ENCODE data around the gene PTPN23.
"Not testable (repeated sequence)": the region's sequence is repeated elsewhere in the genome, so short reads cannot be mapped to it uniquely, and the experiment has no call there.

The PTPN23 gene, protein sequence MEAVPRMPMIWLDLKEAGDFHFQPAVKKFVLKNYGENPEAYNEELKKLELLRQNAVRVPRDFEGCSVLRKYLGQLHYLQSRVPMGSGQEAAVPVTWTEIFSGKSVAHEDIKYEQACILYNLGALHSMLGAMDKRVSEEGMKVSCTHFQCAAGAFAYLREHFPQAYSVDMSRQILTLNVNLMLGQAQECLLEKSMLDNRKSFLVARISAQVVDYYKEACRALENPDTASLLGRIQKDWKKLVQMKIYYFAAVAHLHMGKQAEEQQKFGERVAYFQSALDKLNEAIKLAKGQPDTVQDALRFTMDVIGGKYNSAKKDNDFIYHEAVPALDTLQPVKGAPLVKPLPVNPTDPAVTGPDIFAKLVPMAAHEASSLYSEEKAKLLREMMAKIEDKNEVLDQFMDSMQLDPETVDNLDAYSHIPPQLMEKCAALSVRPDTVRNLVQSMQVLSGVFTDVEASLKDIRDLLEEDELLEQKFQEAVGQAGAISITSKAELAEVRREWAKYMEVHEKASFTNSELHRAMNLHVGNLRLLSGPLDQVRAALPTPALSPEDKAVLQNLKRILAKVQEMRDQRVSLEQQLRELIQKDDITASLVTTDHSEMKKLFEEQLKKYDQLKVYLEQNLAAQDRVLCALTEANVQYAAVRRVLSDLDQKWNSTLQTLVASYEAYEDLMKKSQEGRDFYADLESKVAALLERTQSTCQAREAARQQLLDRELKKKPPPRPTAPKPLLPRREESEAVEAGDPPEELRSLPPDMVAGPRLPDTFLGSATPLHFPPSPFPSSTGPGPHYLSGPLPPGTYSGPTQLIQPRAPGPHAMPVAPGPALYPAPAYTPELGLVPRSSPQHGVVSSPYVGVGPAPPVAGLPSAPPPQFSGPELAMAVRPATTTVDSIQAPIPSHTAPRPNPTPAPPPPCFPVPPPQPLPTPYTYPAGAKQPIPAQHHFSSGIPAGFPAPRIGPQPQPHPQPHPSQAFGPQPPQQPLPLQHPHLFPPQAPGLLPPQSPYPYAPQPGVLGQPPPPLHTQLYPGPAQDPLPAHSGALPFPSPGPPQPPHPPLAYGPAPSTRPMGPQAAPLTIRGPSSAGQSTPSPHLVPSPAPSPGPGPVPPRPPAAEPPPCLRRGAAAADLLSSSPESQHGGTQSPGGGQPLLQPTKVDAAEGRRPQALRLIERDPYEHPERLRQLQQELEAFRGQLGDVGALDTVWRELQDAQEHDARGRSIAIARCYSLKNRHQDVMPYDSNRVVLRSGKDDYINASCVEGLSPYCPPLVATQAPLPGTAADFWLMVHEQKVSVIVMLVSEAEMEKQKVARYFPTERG (N-terminal part only)

DNA sequence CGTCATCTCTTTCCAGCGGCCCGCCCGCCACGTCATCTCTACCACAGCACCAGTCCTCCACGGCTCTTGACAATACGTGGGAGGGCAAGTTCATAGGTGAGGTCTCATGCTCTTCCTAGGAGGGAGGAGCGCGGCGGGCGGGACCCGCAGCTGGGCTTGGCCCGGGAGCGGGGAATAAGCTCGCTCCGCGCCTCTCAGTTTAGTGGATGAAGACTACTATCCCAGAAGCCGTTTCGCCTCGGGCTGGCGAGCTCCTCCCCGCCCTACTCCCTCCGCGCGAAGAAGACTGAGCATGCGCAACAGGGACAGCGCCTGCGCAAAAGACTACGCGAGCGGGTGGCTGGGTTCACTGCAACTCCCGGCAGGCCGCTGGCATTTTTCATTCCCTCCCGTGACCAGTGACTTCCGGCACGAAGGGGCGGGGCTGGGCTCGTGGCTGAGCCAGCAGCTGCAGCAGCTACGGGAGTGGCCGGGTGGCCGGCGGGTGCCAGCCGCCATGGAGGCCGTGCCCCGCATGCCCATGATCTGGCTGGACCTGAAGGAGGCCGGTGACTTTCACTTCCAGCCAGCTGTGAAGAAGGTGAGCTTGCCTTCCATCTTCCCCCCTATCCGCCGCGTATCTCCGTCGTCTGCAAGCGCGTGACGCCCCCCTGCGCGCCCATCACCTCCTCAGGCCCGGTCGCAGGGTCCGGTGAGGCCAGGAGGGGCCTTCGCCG lies at the start of gene PTPN23:
Gene PTPN23, plus strand, starts transcription at position 421 of the 716 bp plus-strand sequence. Its CDS starts 76 bp downstream, at position 497.
- DNase-seq (ENCODE audit: low read depth in 2 of 2): peak; percentile 97

DNA sequence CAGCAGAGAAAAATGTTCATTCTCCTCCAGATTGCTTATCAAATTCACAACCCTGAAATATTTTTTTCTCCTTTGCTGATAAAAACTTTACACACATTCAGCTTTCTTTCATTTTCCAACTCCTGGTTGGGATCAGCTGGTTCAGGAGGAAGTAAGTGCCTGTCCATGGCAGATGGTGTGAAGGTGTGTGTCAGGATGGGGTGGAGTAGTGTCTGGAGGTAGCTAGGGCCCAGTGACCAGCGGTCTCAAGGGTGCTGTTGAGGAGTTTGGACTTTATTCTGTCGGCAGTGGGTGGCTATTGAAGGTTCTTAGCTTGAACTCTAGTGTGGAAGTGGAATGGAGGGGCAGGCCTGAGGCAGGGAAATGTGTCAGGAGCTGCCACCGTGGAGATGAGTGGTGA lies 46.9 kb upstream of the PTPN23 start:
- no peak for DNase-seq (ENCODE audit: low read depth in 2 of 2)

DNA sequence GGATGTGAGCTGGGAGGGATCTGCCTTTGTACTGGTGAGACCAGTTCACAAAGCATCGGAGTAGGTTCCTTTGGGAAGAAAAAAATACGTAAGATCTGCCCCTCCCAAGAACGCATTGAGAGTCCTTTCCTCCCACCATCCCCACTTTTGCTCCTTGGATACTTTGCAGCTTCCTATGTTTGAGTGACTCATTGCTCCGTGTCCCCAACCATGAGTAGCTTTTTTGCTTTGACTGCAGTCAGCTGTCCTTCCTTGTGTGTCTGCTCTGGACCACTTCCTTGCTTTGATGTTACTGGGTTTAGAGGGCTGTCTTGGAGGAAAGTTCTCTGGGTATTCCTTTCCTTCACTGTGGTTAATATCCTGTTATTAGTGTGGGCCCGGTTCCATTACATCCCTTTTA lies 43.2 kb upstream of the PTPN23 start:
- DNase-seq (ENCODE audit: low read depth in 2 of 2): no peak

DNA sequence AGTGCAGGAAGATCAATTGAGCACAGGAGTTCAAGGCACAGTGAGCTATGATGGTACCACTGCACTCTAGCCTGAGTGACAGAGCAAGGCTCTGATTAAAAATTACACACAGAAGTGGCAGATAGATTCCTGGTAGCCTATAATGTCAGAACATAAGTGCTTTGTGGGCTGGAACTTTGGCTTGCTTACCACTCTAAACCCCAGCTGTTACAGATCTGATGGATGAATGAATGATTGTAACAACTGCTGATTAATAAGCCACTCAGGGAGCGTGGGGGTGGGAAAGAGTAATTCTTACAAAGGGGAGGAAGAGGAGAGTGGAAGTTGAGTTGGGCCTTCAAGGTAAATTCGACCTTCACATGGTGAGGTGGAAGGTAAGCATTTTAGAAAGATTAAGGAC lies 40.9 kb upstream of the PTPN23 start:
- DNase-seq (ENCODE audit: low read depth in 2 of 2): no peak

DNA sequence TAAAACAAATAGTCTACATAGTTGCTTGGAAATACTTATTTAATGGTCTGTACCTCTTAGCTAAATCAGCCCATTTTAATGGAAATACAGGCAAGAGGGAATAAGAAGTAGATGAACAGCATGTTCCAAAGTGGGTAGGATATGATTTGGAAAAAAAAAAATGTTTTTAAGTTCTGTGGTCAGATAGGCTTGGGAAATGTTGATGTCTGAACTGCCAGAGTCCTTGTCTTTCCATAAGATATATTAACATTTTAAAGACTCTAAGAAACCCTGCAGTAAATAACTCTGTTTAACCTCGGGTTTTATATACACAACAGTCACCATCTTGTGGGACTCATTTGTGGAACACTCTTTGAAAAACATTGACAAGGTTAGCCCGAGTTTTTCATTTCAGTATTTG lies 40.0 kb upstream of the PTPN23 start:
- DNase-seq (ENCODE audit: low read depth in 2 of 2): no peak

DNA sequence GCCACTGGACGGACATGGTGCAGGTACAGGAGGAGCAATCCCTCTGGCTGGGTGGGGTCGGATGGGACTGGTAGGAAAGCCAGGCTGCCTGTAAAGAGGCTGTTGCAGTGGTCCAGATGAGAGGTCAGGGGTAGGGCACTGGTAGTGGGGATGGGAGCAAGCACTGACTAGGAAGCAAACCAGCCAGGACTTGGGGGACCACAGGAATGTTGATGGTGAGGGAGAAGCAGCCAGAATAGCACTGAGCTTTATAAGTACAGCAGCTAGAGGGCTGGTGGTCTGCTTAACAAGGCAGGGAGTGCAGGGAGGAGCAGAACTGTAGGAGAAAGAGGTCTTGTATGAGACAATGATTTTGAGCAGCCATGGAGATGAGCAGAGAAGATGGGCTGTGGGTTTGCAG lies 38.7 kb upstream of the PTPN23 start:
- no peak for DNase-seq (ENCODE audit: low read depth in 2 of 2)

DNA sequence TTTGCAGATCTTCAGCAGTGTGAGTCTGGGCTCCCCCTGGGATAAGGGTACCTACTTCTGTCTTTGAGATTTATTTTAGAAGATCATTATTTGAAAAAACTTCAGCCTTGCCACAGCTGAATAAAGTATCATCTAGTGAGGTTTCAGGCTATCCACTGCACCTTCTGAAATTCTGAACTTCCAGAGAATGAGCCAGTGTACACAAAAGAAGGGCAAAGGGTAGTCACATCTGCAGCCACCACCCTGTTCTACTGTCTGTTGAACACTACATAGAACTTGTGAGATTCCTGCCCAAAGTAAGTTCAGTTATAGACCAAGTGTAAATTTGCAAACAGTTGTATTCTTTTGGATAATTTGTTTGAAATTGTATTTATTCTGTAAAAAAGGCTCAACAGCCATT lies 38.0 kb upstream of the PTPN23 start:
- no peak for DNase-seq (ENCODE audit: low read depth in 2 of 2)

DNA sequence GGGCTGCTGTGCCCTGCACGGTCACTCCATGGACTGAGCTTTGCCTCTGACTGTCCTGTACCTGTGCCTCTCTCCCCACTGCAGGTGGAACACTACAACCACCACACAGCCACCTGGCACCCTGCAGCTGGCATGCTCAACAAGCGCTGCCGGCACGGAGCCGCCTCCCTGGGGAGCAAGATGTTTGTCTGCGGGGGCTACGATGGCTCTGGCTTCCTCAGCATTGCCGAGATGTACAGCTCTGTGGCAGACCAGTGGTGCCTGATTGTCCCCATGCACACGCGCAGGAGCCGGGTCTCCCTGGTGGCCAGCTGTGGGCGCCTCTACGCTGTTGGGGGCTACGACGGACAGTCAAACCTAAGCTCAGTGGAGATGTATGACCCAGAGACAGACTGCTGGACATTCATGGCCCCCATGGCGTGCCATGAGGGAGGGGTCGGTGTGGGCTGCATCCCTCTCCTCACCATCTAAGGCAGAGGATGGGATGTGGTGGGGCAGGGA lies 37.3 kb upstream of the PTPN23 start:
- DNase-seq (ENCODE audit: low read depth in 2 of 2): no peak

DNA sequence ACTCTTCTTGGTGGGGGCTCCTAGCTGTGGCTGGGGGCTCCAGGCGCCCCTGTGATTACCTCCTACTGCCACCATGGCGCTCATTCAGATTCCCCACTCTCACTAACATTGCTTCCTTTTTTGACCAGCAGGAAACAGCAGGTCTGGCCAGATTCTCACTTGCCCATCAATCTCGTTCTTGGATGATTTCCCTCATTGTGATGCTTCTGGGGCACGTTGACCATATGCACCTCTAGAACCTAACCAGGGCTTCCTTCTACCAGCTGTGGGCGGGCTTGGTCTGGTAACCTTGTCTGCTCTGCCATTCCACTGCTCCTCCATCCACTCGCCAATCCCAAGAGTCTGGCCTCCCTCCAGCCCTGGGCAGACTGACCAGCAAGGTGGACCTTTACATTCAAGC lies 35.9 kb upstream of the PTPN23 start:
- DNase-seq (ENCODE audit: low read depth in 2 of 2): no peak

DNA sequence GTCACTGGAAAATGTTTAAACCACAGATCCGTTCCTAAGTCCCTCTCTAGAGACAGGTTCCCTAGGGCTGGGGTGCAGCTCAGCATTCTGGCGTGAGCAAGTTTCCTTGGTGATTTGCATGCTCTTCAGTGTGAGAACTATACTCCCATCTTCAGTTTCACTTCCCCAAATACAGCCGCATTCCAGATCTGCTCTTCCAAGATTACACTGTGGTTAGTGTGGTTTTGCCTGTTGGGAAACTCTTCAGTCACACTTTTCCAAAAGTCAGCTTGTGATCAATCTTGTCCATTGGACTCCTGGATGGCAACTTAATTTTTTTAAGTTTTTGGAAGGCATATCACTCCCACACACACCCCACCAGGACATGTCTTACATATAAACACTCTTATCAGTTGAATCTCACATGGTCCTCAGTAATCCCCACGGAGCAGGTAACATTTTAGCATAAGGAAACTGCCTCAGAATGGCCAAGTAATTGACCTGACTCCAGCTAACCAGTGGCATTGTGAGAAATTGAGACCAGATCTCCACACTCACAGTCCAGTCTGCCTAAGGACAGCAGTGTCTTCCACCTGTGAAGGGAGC lies 33.5 kb upstream of the PTPN23 start:
- peak; percentile 62 to 65 for DNase-seq (ENCODE audit: low read depth in 2 of 2)

DNA sequence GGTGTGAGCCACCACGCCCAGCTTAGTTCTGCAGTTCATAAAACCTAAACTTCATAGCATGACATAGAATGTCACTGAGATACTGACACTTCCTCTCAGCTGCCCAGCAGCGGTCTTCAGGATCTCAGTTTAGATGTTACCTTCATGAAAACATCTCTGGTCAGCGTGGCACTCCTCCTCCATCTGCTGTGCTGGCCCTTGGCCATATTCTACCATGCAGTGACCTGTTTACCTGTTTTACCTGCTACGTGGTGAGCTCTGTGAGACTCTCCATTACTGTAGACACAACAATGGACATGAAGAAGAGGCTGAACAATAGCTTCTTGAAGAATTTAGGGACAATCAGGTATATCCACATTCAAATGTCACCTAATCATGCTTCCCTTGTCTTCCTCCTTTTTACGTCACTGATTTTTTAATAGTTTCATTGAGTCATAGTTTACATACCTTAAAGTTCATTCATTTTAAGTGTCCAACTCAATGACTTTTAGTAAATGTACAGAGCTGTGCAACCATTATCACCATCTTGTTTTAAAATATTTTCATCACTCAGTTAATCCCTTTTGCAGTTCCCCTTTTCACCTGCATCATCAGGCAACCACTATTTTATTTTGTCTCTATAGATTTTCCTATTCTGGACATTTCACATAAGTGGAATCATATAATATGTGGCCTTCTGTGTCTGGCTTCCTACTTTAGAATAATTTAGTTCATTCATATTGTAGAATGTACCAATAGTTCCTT lies 32.2 kb upstream of the PTPN23 start:
- no peak for DNase-seq (ENCODE audit: low read depth in 2 of 2)

DNA sequence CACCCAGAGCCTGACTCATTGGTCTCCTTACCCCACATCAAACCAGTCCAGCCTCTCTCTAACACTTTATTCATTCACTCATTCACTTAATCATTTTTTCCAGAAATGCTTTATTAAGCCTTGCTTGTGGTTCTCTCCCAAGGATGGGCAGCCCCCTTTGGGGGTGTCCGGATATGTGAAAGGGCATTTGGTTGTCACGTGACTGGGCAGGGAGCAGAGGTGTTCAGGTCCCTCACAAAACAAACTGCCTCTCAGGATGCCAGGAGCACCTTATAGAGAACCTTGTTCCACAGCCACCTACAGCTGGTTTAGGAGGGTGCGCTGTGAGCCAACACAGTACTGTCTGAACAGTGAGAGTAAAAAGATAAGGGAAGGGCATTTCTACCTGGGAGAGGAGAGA lies 25.8 kb upstream of the PTPN23 start:
- DNase-seq (ENCODE audit: low read depth in 2 of 2): no peak

DNA sequence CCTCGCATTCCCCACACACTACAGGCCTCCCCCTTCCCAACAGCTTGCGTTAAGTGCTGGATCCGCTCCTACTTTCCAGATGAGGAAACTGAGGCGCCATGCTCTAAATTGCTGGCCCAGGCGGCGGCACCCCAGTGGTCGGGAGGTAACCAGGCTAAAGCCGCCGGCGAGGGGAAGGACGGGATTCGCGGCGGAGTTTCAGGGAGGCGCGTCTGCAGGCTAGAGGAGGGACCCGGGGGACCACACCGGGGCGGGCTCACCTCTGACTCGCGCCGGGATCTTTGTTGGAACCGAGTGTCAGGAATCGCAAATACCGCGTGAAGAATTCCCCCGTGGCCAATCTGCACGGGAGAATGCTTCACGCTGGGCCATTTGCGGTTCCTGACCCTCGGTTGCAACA lies 24.6 kb upstream of the PTPN23 start:
- no peak for DNase-seq (ENCODE audit: low read depth in 2 of 2)

DNA sequence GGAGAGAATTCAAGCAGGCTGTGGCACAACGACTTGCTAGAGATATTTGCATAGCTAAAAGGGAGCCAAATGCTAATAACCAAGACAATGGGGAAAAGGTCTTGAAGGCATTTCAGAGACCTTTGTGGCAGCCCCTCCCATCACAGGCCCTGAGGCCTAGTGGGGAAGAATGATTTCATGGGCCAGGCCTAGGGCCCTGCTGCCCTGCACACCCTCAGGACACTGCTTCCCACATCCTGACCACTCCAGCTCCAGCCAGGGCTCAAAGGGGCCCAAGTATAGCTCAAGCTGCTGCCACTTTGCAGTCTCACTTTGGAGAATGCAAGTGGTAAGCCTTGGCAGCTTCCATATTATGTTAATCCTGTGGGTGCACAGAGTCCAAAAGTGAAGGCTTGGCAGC lies 21.5 kb upstream of the PTPN23 start:
- DNase-seq (ENCODE audit: low read depth in 2 of 2): no peak

DNA sequence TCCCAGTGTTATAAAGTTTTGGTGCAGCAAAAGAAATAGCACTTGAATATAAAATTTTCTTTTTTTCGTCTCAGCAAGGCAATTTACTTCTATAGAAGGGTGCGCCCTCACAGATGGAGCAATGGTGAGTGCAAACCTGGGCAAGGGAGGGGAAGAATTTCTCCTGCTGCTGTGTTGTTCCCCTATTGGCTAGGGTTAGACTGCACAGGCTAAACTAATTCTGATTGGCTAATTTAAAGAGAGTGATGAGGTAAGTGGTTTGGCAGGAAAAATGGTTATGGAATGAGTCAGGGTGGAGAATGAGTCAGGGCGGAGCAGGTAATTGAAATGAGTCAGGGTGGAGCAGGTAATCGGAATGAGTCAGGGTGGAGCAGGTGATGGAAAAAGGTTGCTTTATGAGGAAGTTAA lies 20.7 kb upstream of the PTPN23 start:
- not testable (repeated sequence) for DNase-seq (ENCODE audit: low read depth in 2 of 2)

DNA sequence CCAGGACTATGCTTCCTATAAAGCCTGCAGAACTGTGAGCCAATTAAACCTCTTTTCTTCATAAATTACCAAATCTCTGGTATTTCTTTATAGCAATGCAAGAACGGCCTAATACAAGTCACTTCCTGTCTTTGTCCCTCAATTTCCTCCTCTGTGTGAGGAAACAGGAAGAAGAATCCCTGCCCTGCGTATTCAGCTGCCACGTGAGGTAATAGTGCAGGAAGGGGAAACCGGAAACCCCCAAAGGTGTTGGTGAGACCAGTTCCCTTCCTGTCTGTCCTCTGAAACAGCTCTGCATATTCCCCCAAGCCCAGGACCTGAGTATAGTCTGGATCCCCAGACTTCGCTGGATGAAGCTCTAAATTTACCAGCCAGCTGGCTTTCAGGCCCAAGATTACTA lies 18.1 kb upstream of the PTPN23 start:
- no peak for DNase-seq (ENCODE audit: low read depth in 2 of 2)

DNA sequence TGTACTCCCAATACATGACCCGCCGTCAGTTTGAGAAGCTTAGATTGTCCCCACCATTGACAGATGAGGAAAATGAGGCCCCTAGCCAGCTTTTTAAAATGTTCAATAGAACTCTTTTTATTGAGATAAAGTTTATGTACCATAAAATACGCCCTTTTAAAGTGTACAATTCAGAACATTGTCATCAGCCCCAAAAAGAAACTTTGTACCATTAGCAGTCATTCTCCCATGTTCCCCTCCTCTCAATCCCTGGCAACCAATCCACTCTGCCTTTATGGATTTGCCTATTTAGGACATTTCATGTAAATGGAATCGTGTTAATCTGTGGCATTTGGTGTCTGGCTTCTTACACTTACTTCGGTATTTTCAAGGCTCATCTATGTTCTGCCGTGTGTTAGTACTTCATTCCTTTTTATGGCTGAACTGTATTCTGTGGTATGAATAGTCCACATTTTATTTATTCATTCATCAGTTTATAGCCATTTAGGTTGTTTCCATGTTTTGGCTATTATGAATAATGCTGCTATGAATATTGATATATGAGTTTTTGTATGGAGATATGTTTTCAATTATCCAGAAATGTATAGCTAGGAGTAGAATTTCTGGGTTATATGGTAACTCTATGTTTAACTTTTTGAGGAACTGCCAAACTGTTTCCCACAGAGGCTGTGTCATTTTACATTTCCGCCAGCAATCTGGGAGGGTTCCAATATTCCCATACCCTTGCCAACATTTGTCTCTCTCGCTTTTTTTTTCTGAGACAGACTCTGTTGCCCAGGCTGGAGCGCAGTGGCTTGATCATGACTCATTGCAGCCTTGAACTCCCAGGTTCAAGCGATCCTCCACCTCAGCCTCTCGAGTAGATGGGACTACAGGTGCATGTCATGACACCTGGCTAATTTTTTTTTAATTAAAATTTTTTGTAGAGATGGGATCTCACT lies 15.3 kb upstream of the PTPN23 start:
- DNase-seq (ENCODE audit: low read depth in 2 of 2): peak; percentile 87

DNA sequence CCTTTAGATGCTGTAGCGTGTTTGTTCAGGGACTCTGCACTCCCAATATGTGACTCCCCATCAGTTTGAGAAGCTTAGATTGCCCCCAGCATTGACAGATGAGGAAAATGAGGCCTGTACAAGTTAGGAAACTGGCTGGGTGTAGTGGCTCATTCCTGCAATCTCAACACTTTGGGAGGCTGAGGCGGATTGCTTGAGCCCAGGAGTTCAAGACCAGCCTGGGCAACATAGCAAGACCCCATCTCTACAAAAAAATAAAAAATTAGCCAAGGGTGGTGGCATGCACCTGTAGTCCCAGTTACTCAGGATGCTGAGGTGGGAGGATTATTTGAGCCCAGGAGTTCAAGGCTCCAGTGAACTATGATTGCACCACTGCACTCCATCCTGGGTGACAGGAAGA lies 14.0 kb upstream of the PTPN23 start:
- no peak for DNase-seq (ENCODE audit: low read depth in 2 of 2)

DNA sequence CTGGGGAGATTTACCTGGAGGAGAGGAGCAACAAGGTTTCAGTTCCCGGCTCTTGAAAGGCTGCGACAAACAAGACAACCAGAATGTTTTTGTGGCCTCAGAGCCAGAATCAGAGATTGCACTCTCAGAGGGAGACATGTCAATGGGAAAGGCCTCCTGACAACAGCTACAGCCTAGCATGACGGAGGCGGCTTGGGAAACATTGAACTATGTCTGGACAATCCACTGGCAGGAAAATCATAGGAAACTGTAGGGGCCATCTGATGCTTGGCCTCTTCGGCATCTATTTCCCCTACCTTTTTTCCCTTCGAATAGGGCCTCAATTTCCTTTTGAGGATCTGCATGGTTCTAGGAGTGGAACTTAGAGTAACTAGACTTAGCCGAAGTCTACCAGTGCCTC lies 13.2 kb upstream of the PTPN23 start:
- no peak for DNase-seq (ENCODE audit: low read depth in 2 of 2)
